GDM1 (cell line): ENCODE measurements around the gene TOR1A.

Experiments
- DNase-seq: peaks from one replicate; lab custom pipeline; 2025; lab: John Stamatoyannopoulos, UW

Gene TOR1A, protein sequence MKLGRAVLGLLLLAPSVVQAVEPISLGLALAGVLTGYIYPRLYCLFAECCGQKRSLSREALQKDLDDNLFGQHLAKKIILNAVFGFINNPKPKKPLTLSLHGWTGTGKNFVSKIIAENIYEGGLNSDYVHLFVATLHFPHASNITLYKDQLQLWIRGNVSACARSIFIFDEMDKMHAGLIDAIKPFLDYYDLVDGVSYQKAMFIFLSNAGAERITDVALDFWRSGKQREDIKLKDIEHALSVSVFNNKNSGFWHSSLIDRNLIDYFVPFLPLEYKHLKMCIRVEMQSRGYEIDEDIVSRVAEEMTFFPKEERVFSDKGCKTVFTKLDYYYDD

DNA sequence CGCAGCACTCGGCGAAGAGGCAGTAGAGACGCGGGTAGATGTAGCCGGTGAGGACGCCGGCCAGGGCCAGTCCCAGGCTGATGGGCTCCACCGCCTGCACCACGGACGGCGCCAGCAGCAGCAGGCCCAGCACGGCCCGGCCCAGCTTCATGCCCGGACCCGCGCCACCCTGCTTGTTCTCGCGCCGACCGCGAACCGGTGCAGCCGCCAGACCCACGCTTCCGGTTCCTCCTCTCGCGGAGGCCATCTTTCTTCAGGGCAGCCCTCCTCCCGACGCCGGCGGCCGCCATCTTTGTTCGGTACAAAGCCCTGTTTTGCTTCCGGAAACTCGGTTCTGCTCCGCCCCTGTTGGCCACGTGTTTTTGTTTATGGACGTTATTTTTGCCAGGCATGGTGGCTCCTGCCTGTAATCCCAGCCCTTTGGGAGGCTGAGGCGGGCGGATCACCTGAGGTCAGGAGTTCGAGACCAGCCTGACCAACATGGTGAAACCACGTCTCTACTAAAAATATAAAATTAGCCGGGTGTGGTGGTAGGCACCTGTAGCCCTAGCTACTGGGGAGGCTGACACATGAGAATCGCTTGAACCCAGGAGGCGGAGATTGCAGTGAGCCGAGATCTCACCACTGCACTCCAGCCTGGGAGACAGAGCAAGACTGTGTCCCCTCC is at the start of gene TOR1A:
TSS of gene TOR1A (minus strand) at position 202 of the 667 bp plus-strand sequence. CDS start at position 151, 51 bp downstream.
- DNase-seq, result peak; percentile 87

DNA sequence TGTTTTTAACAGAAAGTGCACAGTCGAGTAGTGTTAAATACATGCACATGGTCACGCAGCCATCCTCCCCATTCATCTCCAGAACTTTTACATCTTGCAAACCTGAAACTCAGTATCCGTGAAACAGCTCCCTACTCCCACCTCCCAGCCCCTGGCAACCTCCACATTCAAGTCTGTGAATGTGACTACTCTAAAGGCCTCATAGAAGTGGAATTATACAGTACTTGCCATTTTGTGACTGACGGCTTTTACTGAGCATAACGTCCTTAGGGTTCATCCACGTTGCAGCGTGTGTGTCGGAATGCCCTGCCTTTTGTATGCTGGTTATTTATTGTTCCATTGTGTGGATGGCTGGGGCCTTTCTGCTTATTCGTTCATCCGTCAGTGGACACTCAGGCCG is 47.1 kb upstream of the TOR1A start:
- no peak for DNase-seq

DNA sequence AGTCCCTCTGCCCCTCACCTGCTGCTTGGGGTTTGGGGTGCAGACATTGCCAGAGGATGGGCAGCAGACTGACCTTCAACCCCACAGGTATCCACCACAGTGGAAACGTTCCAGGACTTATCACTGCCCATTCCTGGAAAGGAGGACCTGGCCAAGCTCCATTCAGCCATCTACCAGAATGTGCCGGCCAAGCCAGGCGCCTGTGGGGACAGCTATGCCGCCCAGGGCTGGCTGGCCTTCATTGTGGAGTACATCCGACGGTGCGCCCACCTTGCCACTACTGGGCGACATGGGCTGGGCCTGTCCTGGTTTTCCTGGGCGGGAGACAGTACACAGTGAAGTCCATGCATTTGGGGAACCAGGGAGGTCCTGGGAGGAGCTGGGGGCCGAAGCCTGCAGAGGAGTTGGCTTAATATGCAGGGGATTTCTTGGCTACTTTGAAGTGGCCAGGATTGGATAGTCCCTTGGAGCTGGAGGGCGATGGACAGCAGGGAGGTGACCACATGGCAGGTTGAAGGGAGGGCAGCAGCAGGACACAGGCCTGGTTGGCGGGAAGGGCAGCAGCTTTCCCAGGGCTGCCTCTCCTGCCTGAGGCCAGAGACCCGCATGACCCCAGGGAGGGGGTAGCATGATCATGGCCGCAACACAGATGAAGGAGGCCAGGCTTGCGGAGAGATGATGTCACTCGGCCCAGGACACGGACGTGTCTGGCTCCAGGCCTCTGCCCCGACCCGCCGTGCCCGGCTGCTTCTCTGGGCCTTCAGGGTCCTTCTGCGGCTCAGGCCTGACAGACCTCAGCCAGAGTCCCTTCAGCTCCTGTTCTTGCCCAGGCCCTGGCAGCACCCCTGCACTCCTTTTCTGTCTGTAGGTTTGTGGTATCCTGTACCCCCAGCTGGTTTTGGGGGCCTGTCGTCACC is 45.9 kb upstream of the TOR1A start:
- DNase-seq, result no peak

DNA sequence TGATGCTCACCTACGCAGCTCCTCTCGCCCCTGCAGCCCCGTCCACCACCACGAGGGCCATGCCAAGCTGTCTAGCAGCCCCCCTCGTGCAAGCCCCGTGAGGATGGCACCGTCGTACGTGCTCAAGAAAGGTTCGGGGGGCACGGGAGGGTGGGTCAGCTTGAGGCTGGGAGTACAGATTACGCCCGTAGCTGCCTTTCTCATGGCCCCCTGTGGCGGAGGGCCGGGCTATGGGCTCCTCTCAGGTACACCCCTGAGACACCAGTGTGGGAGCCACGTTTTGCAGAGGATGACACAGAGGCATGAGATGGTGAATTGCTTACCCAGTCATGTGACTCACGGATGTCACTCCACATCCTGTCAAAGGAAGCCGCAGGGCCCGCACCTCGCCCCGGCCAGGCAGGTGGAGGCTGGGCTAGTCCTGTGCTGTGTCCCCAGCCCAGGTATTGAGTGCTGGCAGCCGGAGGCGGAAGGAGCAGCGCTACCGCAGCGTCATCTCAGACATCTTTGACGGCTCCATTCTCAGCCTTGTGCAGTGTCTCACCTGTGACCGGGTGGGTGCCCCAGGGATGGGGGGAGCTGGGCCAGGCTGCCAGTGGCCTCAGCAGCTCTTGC is 45.0 kb upstream of the TOR1A start:
- DNase-seq, result no peak

GRCh38 chr9:129868023-129868871 is 44.3 kb upstream of the TOR1A start:
- DNase-seq, result no peak

- DNase-seq, result no peak
Observed at GRCh38 chr9:129867136-129868022, 43.4 kb upstream of the TOR1A start.

GRCh38 chr9:129866394-129867135 is 42.6 kb upstream of the TOR1A start:
- DNase-seq, result no peak

DNA sequence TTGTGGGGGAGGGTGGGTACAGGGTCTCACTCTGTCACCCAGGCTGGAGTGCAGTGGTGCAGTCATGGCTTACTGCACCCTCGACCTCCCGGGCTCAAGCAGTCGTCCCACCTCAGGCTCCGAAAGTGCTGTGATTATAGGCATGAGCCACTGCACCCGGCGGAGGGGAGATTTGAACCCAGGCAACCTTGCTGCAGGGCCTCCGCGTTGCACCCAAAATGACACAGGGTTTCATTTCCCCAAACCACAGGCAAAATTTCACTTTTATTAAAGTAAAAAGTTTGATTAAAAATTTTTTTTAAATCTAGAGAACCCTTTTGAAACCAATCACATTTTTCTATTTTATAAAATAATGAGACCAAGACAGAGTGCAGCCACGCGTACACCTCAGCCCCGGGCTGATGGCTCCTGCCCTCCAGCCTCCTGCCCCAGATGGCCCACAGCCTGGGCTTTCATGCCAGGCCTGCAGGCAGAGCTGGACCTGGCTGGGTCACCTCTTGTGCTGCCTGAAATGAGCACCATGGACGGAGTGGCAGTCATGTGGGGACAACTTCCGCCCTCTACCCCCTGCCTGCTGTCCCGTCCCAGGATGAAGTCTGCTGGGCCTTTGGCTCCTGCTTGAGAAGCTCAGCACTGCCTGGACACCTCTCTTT is 41.9 kb upstream of the TOR1A start:
- no peak for DNase-seq

- no peak for DNase-seq
Observed at GRCh38 chr9:129864991-129865647, 41.2 kb upstream of the TOR1A start.

GRCh38 chr9:129863059-129863690 is 39.2 kb upstream of the TOR1A start:
- peak; percentile 99 for DNase-seq

DNA sequence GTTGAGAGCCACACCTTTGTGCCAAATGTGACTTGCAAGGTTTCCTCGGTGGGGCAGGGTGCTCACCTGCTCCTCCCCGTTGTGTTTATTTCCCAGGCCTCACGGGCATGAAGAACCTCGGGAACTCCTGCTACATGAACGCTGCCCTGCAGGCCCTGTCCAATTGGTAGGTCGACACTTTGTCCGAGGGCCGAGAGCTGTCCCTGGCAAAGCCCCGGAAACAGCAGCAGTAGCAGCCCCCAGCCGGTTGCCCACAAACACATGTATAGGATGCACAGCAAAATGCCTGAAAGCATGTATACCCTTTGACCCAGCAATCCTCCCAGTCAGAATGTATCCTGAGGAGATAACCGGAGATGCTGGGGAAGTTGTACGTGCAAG is 37.5 kb upstream of the TOR1A start:
- DNase-seq, result no peak

GRCh38 chr9:129860653-129861446 is 36.9 kb upstream of the TOR1A start:
- no peak for DNase-seq

GRCh38 chr9:129858167-129858962 is 34.4 kb upstream of the TOR1A start:
- DNase-seq, result no peak

DNA sequence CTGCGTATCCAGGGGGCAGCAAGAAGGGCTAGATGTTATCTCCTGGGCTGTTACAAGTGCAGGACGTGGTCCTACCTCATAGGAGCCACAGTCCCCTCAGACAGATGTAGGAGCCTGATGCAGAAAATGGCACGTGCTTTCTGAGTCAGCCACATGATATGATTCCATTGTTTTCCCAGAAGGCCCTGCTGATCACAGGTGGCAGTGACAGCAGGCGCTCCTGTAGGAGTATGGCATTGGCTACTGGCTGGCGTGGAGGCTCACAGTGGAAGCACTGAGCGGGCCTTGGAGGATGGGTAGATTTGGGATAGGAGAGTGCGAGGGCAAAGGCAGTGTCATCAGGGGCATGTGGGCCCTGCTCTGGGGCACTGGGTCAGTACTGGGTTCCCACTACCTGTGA is 33.3 kb upstream of the TOR1A start:
- no peak for DNase-seq

GRCh38 chr9:129854588-129855110 is 30.7 kb upstream of the TOR1A start:
- DNase-seq, result peak; percentile 45

DNA sequence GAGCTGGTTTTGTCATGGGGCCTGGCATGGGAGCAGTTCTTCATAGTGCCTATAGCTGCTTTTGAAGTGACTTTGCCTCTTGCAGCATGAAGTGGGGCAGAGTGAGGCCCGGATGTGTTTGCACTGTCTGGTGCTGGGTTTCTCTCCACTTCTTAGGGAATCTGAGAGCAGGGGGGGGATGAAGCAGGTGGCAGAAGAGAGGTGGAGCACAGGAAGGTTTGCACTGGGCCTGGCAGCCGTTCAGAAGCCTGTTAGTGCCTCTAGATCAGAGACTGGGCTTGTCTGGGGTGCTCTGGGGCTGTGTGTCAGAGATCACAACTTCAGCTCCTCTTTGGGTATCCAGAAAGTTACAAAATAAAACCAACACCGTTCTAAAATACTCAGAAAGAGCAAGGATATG is 29.7 kb upstream of the TOR1A start:
- DNase-seq, result no peak
